Panc1 (cell line): ENCODE measurements around the gene MMS22L. TPM values are rescaled to one million over a fixed set of nuclear protein-coding genes. Genes with fewer than 3 reads are reported as not detected.

Experiments
- ATAC-seq: fragments of 200-7000 bp; cut with Tn5 transposase; 2 replicates; pipeline ENCODE4 v1.9.1; 2020; ENCODE audit warnings: mild to moderate bottlenecking, moderate library complexity
- BruUV-seq: library from RNA; stranded (reverse); fragments of 400-500 nt; replicated peaks from 2 replicates; lab custom pipeline; 2021; lab: Mats Ljungman, UMichigan
- CTCF ChIA-PET: fragments of 300-600 bp; sonication (Branson Sonifier 250); formaldehyde crosslinking; loops from one replicate; lab custom pipeline; 2022; ENCODE audit warnings: antibody characterized with exemption; lab: Charles Lee
- POLR2A ChIA-PET: fragments of 300-600 bp; sonication (Branson Sonifier 250); formaldehyde crosslinking; loops from one replicate; lab custom pipeline; 2022; ENCODE audit warnings: antibody characterized with exemption; lab: Charles Lee
- DNase-seq: peaks from one replicate; pipeline ENCODE4 v3.0.0-alpha.2; 2010; ENCODE audit warnings: low read depth, low spot score
- H3K27ac ChIP-seq: 2 replicates; pipeline ENCODE4 v1.5.1; 2011; ENCODE audit warnings: mild to moderate bottlenecking, low read length, inconsistent platforms
- H3K27me3 ChIP-seq: fragments of 200-500 bp; sonication (Bioruptor generic); 2 replicates; pipeline ENCODE4 v1.6.0; 2014; ENCODE audit warnings: low read length, inconsistent platforms; ENCODE audit not compliant: control insufficient read depth, insufficient read depth
- H3K36me3 ChIP-seq: fragments of 200-500 bp; sonication (Bioruptor generic); 2 replicates; pipeline ENCODE4 v1.5.1; 2014; ENCODE audit warnings: inconsistent platforms, mild to moderate bottlenecking, low read length, moderate library complexity; ENCODE audit not compliant: control insufficient read depth, insufficient read depth
- H3K4me1 ChIP-seq: 2 replicates; pipeline ENCODE4 v1.5.1; 2011; ENCODE audit warnings: inconsistent platforms, mild to moderate bottlenecking, low read length, moderate library complexity; ENCODE audit not compliant: control insufficient read depth, insufficient read depth
- H3K4me3 ChIP-seq, 2 experiments: 2 replicates each; pipeline ENCODE4 v1.5.1; 2011 to 2012; ENCODE audit warnings: low read depth in 2 of 2, low read length in 2 of 2, mild to moderate bottlenecking in 2 of 2, inconsistent platforms in 1 of 2, moderate library complexity in 1 of 2
- H3K9me3 ChIP-seq: fragments of 200-500 bp; sonication (Bioruptor generic); 2 replicates; pipeline ENCODE4 v1.5.1; 2014; ENCODE audit warnings: low read depth, mild to moderate bottlenecking, inconsistent platforms, low read length, moderate library complexity; ENCODE audit not compliant: control insufficient read depth, insufficient read depth
- POLR2AphosphoS5 ChIP-seq: IDR thresholded peaks from 2 replicates; pipeline ENCODE4 v1.6.1; 2012; ENCODE audit warnings: mild to moderate bottlenecking, low read depth, low read length, moderate library complexity
- SIN3A ChIP-seq: IDR thresholded peaks from 2 replicates; pipeline ENCODE4 v1.6.1; 2012; ENCODE audit warnings: low read depth, mild to moderate bottlenecking, low read length, moderate library complexity, borderline replicate concordance; ENCODE audit not compliant: insufficient read depth
- TCF7L2 ChIP-seq: IDR thresholded peaks from 2 replicates; pipeline ENCODE4 v1.6.1; 2011; ENCODE audit warnings: mild to moderate bottlenecking, low read depth, low read length, inconsistent platforms
- in situ Hi-C: cut with HindIII; loops from 2 replicates; pipeline ENCODE4 v1.10.0; 2016; ENCODE audit warnings: low sequenced_read_pairs, low pct_unique_long_range_greater_than_20kb
- intact Hi-C: fragments of 100-400 bp; cut with micrococcal nuclease; formaldehyde crosslinking; loops from one replicate; pipeline ENCODE4 v1.10.0; 2022; ENCODE audit not compliant: unreplicated experiment
- total RNA-seq: library from RNA; stranded (reverse); gene quantifications from one replicate; pipeline ENCODE4 v1.2.1, GENCODE V29; 2021; ENCODE audit not compliant: unreplicated experiment
- TF ChIP-seq, protein P1 (sequence below), 2 experiments: IDR thresholded peaks; 2 replicates each; pipeline ENCODE4 v1.6.1; 2011 to 2012; ENCODE audit warnings: low read depth in 2 of 2, control low read depth in 1 of 2, low read length in 1 of 2, mild to moderate bottlenecking in 1 of 2, moderate library complexity in 1 of 2; ENCODE audit not compliant: insufficient read depth in 1 of 2
- TF ChIP-seq, protein P2 (sequence below): fragments of 450-650 bp; IDR thresholded peaks from 2 replicates; pipeline ENCODE4 v1.5.1; 2017; ENCODE audit warnings: mild to moderate bottlenecking

The MMS22L gene
- total RNA-seq, 1 experiment from 2014 or later: 28.5 TPM

DNA sequence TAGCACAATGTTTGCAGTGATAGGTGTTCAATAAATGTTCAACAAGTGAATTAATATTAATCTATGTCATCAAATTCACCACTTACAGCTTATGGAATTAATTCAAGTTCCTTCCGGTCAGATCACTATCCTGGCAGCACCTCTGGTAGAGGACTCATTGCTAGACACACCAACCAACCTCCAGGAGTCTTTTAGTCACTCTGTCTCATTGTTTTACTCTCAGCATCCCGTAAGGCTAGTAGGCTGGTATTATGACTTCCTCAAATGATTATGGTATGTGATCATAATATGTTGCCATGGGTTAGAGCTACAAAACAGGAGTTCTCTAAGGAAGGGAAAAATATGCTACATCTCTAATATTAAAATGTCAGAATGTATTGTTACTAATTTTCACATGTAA, 21.7 kb upstream of the MMS22L start:
- H3K27ac ChIP-seq: no peak overlapping the region
- in situ Hi-C loops: no loop called here
- ChIA-PET POLR2A (no interaction called here), CTCF (no interaction called here)
- intact Hi-C loops: no loop called here
- H3K4me3 ChIP-seq: no peak overlapping the region
- H3K36me3 ChIP-seq: no peaks in the 10 kb centered on the region
- no TSS peak for BruUV-seq
- no peaks in the 10 kb centered on the region for H3K4me1 ChIP-seq
- no peak for DNase-seq
- TF ChIP-seq POLR2AphosphoS5: no peak
- TF ChIP-seq, protein P1, sequence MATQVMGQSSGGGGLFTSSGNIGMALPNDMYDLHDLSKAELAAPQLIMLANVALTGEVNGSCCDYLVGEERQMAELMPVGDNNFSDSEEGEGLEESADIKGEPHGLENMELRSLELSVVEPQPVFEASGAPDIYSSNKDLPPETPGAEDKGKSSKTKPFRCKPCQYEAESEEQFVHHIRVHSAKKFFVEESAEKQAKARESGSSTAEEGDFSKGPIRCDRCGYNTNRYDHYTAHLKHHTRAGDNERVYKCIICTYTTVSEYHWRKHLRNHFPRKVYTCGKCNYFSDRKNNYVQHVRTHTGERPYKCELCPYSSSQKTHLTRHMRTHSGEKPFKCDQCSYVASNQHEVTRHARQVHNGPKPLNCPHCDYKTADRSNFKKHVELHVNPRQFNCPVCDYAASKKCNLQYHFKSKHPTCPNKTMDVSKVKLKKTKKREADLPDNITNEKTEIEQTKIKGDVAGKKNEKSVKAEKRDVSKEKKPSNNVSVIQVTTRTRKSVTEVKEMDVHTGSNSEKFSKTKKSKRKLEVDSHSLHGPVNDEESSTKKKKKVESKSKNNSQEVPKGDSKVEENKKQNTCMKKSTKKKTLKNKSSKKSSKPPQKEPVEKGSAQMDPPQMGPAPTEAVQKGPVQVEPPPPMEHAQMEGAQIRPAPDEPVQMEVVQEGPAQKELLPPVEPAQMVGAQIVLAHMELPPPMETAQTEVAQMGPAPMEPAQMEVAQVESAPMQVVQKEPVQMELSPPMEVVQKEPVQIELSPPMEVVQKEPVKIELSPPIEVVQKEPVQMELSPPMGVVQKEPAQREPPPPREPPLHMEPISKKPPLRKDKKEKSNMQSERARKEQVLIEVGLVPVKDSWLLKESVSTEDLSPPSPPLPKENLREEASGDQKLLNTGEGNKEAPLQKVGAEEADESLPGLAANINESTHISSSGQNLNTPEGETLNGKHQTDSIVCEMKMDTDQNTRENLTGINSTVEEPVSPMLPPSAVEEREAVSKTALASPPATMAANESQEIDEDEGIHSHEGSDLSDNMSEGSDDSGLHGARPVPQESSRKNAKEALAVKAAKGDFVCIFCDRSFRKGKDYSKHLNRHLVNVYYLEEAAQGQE (IDR thresholded peaks at IDR 0.05; ENCODE audit: insufficient read depth in 1 of 2, low read depth in 2 of 2, low read length in 1 of 2): no peak
- no peak for TF ChIP-seq TCF7L2
- no peak for TF ChIP-seq SIN3A
- TF ChIP-seq, protein P2, sequence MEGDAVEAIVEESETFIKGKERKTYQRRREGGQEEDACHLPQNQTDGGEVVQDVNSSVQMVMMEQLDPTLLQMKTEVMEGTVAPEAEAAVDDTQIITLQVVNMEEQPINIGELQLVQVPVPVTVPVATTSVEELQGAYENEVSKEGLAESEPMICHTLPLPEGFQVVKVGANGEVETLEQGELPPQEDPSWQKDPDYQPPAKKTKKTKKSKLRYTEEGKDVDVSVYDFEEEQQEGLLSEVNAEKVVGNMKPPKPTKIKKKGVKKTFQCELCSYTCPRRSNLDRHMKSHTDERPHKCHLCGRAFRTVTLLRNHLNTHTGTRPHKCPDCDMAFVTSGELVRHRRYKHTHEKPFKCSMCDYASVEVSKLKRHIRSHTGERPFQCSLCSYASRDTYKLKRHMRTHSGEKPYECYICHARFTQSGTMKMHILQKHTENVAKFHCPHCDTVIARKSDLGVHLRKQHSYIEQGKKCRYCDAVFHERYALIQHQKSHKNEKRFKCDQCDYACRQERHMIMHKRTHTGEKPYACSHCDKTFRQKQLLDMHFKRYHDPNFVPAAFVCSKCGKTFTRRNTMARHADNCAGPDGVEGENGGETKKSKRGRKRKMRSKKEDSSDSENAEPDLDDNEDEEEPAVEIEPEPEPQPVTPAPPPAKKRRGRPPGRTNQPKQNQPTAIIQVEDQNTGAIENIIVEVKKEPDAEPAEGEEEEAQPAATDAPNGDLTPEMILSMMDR: no peak
- peaks cover 3% of the 10 kb centered on the region; the same call in 1 of the 2 replicates for H3K27me3 ChIP-seq
- no peak for ATAC-seq
- no peaks in the 10 kb centered on the region for H3K9me3 ChIP-seq

DNA sequence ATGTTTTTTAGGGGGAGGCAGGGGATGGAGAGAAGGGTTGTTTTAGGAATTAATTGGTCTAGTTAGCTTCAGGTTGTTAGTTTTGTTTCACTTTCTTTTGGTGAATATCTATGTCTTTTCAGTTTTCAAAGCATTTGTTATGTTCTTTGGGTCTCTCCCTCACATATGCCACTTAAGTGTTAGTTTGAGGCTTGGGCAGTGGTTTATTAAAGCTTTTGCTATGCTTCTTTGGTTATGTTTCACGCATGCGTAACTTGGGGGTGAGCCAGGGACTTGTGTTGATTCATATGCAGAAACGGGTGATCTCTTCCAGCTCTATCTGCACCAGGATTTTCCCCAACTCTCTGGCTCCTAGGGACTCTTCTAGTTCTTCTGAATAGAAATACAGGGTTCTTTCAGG, 11.4 kb upstream of the MMS22L start:
- POLR2A ChIA-PET: no interaction called here
- no peak for DNase-seq
- CTCF ChIA-PET: no interaction called here

More for the DNA sequence above, 11.4 kb upstream of the MMS22L start:
- H3K9me3 ChIP-seq: no peaks in the 10 kb centered on the region
- no peak for ATAC-seq
- H3K4me1 ChIP-seq: no peaks in the 10 kb centered on the region
- no peak overlapping the region for H3K4me3 ChIP-seq
- no TSS peak for BruUV-seq
- TF ChIP-seq TCF7L2 (no peak), POLR2AphosphoS5 (no peak), SIN3A (no peak)
- TF ChIP-seq, protein P1 (IDR thresholded peaks at IDR 0.05; ENCODE audit: insufficient read depth in 1 of 2, low read depth in 2 of 2, low read length in 1 of 2): no peak
- TF ChIP-seq, protein P2: no peak
- intact Hi-C loops: no loop called here
- H3K36me3 ChIP-seq: no peaks in the 10 kb centered on the region
- H3K27me3 ChIP-seq: no peaks in the 10 kb centered on the region
- no peak overlapping the region for H3K27ac ChIP-seq
- in situ Hi-C loops: no loop called here
